ENCODE data around the gene GMDS. TPM values are rescaled to one million over a fixed set of nuclear protein-coding genes. Genes with fewer than 3 reads are reported as not detected.

GMDS gene
- total and polyA plus RNA-seq, 11 donors, result 4.5 to 10.7 (median 7.0) TPM

GRCh38 chr6:1591926-1592325, 653.5 kb downstream of the GMDS start:
- intact Hi-C loops (cut with DNase I), result loop anchor here in 2 of 10 donors (10.0 kb wide), 3 partner anchors 853 to 1163 kb away; partner anchors contain the start of gene MYLK4 (in 1 of the 2)
- Histone ChIP-seq H3K4me3 (no peak overlapping the region), H3K36me3 (no peaks in the 10 kb centered on the region), H3K27ac (no peak overlapping the region), H3K27me3 (peaks cover 8 to 36% (median 17%) of the 10 kb centered on the region in 9 donors), H3K4me1 (peaks cover 0 to 11% (median 6%) of the 10 kb centered on the region in 12 donors), H3K9me3 (no peaks in the 10 kb centered on the region)
- ATAC-seq (no peak), DNase-seq (peak in 1 of 5 donors; percentile 0)
- 88 to 93% (median 90%) methylated on average over 6 of the region's 6 CpGs for WGBS, 4 donors
- TF ChIP-seq POLR2A (IDR thresholded peaks at IDR 0.05), result no peak
- TF ChIP-seq, protein P1, sequence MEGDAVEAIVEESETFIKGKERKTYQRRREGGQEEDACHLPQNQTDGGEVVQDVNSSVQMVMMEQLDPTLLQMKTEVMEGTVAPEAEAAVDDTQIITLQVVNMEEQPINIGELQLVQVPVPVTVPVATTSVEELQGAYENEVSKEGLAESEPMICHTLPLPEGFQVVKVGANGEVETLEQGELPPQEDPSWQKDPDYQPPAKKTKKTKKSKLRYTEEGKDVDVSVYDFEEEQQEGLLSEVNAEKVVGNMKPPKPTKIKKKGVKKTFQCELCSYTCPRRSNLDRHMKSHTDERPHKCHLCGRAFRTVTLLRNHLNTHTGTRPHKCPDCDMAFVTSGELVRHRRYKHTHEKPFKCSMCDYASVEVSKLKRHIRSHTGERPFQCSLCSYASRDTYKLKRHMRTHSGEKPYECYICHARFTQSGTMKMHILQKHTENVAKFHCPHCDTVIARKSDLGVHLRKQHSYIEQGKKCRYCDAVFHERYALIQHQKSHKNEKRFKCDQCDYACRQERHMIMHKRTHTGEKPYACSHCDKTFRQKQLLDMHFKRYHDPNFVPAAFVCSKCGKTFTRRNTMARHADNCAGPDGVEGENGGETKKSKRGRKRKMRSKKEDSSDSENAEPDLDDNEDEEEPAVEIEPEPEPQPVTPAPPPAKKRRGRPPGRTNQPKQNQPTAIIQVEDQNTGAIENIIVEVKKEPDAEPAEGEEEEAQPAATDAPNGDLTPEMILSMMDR (IDR thresholded peaks at IDR 0.05), result no peak

GRCh38 chr6:1591243-1591642, 654.2 kb downstream of the GMDS start:
- TF ChIP-seq, protein P1 (IDR thresholded peaks at IDR 0.05), result no peak
- no peak for TF ChIP-seq POLR2A (IDR thresholded peaks at IDR 0.05)
- Histone ChIP-seq H3K4me3 (no peak overlapping the region), H3K27ac (no peak overlapping the region), H3K36me3 (no peaks in the 10 kb centered on the region), H3K9me3 (no peaks in the 10 kb centered on the region), H3K4me1 (peaks cover 0 to 6% (median 3%) of the 10 kb centered on the region in 12 donors), H3K27me3 (peaks cover 8 to 32% (median 17%) of the 10 kb centered on the region in 9 donors)
- 85 to 95% (median 92%) methylated on average over 5 of the region's 5 CpGs for WGBS, 4 donors
- intact Hi-C loops (cut with DNase I), result loop anchor here in 2 of 10 donors (10.0 kb wide), 3 partner anchors 854 to 1164 kb away; partner anchors contain the start of gene MYLK4 (in 1 of the 2)
- DNase-seq (no peak), ATAC-seq (no peak)

- DNase-seq (no peak), ATAC-seq (no peak)
- Histone ChIP-seq H3K36me3 (no peaks in the 10 kb centered on the region), H3K9me3 (no peaks in the 10 kb centered on the region), H3K27ac (no peak overlapping the region), H3K4me1 (no peaks in the 10 kb centered on the region), H3K4me3 (no peak overlapping the region), H3K27me3 (peaks cover 8 to 26% (median 12%) of the 10 kb centered on the region in 9 donors)
- 91 to 94% (median 92%) methylated on average over 9 of the region's 9 CpGs for WGBS, 4 donors
- TF ChIP-seq, protein P1 (IDR thresholded peaks at IDR 0.05), result no peak
- TF ChIP-seq POLR2A (IDR thresholded peaks at IDR 0.05), result no peak
- intact Hi-C loops (cut with DNase I), result loop anchor here in 2 of 10 donors (10.0 kb wide), 3 partner anchors 854 to 1164 kb away; partner anchors contain the start of gene MYLK4 (in 1 of the 2)
These were observed 654.8 kb downstream of the GMDS start for GRCh38 chr6:1590580-1590979.

GRCh38 chr6:1589208-1589607, 656.2 kb downstream of the GMDS start:
- H3K36me3 ChIP-seq, result no peaks in the 10 kb centered on the region
- TF ChIP-seq POLR2A (IDR thresholded peaks at IDR 0.05), result no peak
- TF ChIP-seq, protein P1 (IDR thresholded peaks at IDR 0.05), result no peak
- no peak for DNase-seq
- no peak overlapping the region for H3K27ac ChIP-seq
- peaks cover 0 to 13% (median 0%) of the 10 kb centered on the region in 9 donors for H3K27me3 ChIP-seq
- no peaks in the 10 kb centered on the region for H3K4me1 ChIP-seq
- intact Hi-C loops (cut with DNase I), result no loop called here
- no peak for ATAC-seq
- WGBS, 4 donors, result 89 to 93% (median 91%) methylated on average over 6 of the region's 6 CpGs
- no peaks in the 10 kb centered on the region for H3K9me3 ChIP-seq
- H3K4me3 ChIP-seq, result no peak overlapping the region

All from heart left ventricle (tissue), 16 donors.